GM18499 (cell line): Measurements from ENCODE around the gene GPR176.

ENCODE experiments used
- ATAC-seq: cut with Tn5 transposase; IDR thresholded peaks from one replicate; pipeline ENCODE4 v1.9.1; 2021; ENCODE audit warnings: moderate number of reproducible peaks; ENCODE audit not compliant: insufficient read depth, unreplicated experiment

The GPR176 gene, protein sequence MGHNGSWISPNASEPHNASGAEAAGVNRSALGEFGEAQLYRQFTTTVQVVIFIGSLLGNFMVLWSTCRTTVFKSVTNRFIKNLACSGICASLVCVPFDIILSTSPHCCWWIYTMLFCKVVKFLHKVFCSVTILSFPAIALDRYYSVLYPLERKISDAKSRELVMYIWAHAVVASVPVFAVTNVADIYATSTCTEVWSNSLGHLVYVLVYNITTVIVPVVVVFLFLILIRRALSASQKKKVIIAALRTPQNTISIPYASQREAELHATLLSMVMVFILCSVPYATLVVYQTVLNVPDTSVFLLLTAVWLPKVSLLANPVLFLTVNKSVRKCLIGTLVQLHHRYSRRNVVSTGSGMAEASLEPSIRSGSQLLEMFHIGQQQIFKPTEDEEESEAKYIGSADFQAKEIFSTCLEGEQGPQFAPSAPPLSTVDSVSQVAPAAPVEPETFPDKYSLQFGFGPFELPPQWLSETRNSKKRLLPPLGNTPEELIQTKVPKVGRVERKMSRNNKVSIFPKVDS

DNA sequence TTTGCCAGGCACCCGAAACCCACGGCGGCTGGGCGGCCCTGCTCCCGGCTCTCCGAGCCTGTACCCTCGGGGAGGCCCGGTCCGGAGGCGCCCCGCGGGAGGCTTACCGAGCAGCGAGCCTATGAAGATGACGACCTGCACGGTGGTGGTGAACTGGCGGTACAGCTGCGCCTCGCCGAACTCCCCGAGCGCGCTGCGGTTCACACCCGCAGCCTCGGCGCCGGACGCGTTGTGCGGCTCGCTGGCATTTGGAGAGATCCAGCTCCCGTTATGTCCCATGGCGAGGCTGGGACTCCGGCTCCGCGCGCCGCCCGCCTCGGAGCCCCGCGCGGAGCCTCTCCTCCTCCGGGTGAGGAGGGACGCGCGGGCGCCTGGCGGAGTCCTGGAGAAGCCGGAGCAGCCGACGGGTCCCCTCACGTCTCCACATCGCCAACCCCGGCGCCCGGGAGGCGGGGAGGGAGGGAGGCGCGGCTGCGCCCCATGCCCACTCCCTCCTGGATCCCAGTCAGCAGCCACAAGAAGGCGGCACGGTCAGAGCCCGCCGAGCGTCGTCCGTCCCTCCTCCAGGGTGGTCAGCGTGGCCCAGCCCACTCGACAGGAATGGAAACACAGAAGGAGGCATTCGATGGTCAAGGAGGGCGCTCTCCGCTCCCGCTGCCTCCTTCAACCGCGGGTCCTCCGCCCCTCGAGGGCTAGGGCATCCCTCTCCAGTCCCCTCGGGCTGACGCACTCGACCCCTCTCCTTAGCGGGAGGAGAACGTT is at the start of gene GPR176:
GPR176 (minus strand) TSS at position 519 of the 762 bp plus-strand sequence; CDS start at position 279, 240 bp downstream.
- ATAC-seq = no peak

DNA sequence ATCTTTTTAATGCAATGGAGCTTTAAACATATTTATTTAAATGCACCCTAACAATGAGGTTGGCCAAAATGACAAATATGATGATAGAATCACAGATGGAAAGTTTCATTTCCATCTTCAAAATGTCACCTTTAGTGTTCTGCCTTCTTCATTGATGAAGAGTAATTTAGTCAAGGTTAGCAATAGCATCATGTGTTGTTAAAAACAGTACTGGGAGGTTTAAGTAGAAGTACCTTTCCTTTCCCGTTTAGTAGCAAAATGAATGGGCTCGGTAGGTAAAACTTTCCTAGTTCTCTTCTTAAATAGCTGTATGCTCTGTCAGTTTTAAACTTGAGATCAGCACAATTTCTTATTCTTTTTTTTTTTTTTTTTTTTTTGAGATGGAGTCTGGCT is 48.9 kb upstream of the GPR176 start:
- ATAC-seq = no peak

DNA sequence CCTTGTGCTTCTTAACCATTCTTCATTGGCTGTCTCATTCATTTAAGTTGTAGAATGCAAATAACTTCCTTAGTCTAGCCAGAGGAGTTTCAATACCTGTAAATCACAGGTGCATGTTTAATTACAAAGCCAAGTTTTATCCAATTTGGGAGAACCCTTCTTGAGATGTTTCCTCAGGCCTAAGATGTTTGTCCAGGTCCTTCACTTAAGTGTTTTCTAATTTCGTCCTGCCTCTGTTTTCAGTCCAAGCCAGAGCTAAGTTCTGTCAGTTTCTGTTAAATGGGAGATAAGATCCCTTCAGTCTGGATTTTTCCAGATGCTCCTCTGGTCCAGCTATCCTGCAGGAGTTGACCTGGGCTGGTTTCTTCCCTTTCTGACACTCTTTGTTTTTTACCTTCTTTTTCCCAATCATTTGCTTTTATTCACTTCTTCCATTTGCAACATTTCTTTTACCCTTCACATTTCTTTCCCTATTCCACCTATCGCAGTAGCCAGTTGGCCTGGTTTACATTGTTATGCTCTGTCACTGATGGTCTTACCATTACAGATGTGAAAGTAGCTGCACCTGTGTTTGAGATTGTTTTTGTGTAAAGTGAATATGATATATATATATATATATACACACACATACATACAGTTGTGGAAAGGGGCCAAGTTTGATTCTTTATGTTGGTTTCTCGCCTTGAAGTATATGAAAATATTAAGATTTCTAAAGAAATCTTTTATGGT is 48.4 kb upstream of the GPR176 start:
- ATAC-seq = no peak

DNA sequence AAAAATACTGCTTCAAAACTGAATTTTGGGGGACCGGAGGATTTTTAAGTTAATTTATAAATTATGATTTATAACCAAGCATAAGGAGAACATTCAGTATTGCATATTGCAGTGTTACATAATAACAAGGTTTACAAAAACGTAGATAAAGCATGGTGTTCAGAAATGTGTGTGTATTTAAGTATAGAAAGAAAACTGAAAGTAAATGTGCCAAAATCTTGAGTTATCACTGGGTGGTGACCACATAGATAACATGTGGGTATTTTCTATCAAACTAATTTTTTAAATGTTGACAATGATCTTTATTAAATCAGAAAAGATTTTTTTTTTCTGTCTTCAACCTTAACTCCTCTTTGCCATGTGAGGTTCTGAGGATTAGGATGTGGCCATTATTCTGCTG is 46.5 kb upstream of the GPR176 start:
- ATAC-seq = no peak

DNA sequence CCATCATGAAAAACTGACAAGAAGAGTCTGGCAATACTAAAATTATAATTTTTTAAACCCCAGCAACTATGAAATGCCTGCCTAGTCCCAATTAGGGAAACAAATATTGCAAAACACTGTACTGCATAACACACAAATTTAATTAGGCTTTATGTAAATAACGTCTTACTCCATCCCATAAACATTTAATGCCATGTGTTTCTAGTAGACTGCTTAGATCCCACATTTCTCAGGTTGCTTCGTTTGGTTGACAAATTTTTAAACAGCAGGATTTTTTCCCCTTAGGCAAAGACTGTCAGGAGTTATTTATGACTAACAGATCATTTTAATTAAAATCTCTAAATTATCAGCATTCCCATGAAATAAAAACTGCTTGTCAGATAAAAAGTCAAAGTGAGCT is 43.7 kb upstream of the GPR176 start:
- ATAC-seq = no peak

DNA sequence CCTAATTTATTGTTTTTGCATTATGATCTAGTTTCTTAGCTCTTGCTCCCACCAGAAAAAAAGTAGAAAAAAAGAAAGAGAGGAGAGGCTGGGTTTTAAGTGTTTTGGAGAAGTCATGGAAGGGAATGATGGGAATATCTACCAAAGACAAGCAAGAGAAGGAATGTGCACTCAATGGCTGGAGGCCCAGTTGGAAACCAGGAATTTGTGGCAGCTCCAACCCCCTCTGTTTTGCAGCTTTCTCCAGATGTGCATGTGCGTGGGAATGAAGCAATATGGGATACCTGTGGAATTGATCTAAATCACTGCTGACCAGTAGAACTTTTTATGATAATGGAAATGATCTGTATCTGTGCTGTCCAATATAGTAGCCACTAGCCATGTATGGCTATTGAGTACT is 41.0 kb upstream of the GPR176 start:
- ATAC-seq = no peak

DNA sequence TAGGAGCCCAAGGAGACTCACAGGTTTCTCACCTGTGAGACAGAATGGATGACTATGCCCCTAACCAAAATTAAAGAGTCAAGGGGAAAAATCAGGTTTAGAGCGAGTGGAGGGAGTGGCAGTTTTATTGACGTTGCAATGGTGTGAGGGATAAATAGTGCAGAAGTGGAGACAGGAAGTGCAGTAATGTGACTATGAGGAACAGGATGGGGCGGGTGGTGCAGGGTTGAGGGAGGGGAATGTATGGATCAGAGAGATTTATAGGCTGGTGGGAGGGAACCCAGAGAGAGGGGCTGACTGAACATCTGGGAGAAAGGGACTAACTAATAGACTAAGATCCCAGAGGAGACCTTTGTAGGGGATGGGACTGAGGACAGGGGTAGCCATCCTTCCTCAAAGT is 40.3 kb upstream of the GPR176 start:
- no peak for ATAC-seq

DNA sequence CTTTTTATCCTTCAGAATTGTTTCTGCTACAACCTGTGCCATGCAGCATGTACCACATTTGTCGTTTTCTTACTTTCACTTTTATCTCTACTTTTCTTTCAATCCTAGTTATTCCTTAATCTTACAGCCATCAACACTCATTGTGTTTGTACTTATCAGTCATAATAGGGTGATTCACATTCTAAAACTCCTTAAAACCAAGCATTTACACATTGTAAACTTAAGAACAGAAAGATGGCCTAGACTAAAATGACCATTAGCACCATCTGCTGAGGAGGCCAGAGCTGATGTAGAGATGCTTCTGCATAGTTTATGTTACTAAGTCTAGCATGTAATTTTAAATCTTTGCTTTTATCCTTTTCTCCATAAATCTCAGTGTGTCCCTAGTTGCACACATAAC is 39.3 kb upstream of the GPR176 start:
- no peak for ATAC-seq

DNA sequence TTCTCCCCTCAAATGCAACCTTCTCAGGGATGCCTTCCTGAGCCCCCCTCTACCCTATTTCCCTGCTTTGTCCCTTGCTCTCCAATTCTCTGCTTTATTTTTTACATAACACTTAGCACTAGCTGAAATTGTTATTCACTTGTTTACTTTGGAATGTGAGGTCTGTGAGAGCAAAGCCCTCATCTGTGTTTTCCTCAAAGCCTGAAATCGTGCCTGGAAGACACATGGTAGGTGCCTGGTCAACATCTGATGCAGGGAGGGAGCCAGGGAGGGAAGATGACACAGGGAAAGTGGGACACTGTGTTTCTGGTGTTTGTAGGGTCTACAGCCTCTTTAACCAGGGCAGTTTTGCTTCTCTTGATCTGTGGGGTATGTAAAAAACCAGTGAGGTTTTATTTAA is 37.4 kb upstream of the GPR176 start:
- ATAC-seq = no peak

DNA sequence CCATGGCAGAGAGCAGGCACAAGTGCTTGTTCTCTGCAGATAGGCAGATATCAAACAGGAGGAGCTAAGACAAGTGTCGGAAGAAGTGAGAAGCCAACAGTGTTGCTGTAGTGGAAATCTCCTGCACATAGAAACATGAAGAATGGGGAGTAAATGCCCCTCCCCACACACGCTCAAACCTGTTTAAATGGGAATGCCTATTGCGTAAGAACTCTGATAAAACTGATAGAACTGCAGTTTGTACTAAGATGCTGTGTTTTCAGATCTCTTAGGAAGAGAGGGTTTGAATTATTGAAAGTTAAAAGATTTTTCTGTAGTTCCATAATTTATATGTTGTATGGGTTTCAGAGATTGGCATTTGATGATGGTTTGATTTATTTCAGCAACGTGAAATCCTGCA is 33.5 kb upstream of the GPR176 start:
- ATAC-seq = no peak

DNA sequence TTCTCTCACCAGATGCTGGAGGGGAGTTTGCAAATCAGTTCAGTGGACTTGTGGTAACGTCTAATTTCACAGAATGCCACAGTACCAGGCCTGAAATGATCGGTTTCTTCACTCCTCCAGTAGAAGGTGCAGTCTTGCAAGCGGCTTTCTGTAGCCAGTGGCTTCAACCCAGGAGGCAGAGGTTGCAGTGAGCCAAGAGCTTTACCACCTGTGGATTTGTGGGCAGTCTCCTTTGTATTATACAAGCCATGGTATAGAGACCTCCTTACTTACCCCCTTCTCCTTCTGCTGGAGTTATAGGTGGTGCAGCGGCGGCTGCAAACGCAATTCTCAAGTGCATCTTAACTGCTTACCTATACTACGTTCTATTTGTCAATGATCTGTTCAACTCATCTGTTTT is 31.5 kb upstream of the GPR176 start:
- ATAC-seq = no peak

DNA sequence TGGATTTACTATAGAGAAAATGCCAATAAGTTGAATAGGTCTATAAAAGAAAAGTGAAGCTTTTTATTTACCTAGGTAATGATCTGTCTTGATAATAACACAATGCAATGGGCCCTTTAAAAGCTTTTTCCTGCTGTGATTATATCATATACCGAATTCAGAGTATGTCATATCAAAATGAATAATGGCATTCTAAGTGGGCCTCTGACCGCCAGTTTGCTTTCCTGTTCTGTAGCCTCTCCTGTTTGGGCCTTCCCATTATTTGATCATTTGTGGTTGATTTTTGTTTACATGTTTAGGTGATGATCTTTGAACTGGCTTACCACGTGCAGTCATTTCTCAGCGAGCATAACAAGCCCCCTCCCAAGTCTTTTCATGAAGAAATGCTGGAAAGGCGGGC is 28.8 kb upstream of the GPR176 start:
- no peak for ATAC-seq

DNA sequence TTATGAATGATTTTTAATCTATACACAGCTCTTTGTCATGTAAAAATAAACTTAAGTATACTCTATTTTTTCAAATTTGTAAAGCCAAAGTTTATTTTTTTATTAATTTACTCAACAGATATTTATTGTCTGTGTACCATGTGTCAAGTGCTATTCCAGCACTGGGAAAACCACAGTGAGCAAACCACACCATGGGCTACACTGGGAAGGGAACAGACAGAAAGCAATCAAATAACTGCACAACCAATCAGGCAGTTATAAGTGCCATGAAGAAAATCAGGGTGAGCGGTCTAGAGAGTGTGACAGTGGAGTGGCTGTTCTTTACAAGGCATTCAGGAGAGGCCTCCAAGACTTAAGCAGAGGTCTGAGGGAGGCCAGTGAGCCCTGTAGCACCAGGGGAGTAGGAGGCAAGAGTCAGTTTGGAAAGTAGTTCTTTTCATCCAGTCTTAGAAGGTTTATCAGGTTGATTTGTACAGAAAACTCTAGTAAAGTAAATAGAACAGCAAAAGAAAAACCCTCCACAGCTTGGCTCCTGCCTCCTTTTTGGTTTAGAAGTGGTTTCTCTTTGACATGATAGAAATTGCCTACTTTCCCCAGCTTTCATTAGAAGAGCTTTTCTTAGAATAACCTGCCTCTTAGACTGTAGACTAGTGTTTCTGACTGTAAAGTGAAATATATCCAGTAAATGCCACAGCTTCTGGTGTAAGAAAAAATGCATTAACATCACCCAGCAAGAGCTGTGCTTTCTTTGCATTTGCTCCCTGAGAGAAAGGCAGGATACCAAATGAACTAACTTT is 27.5 kb upstream of the GPR176 start:
- no peak for ATAC-seq

DNA sequence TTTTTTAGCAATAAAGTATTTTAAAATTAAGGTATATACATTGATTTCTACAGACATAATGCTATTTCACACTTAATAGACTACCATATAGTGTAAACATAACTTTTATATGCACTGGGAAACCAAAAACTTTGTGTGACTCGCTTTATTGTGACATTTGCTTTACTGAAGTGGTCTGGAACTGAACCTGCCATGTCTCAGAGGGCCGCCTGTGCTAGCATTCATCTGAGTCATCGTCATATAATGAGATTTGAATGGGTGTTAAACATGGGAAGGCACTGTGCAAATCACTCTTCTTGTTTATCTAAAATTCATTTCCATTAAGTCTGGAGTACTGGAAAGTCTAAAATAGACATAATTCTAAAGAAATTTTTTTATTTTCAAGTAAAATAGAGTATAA is 26.8 kb upstream of the GPR176 start:
- no peak for ATAC-seq

DNA sequence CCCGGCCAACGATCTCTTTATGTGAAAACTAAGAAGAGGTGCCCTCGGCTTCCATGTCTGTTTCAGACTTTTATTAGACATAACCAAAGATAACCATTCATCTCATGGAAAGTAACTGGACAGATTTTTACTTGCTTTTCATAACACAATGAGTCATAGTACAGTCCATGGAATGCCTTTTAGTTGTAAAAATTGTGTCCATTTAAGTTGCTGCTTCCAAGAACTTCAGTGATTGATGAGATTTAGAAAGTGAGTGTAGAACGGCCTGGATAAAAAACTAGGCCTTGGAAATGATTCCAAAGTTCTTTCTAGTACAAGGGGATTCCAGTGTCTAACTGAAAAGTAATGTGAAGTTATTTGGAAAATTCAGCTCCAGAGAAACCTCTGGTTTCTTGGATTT is 24.7 kb upstream of the GPR176 start:
- no peak for ATAC-seq

DNA sequence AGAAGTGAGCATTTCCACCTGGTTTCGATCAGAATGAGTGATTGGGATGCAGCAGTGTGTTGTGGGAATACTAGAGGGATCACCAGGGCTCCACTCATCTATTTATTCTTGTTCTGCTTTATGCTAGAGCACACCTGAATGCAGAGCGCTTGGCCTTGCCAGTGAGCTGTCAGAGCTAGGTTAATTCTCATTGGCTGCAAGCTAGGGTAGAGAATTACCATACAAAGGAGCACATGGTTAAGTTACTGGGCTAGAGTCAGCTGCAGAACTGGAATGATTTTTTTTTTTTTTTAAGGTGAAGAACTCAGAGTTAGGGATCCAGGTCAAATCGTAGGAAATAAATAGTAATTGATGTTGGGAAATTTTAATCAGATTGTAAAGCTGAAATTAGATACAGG is 22.7 kb upstream of the GPR176 start:
- no peak for ATAC-seq

DNA sequence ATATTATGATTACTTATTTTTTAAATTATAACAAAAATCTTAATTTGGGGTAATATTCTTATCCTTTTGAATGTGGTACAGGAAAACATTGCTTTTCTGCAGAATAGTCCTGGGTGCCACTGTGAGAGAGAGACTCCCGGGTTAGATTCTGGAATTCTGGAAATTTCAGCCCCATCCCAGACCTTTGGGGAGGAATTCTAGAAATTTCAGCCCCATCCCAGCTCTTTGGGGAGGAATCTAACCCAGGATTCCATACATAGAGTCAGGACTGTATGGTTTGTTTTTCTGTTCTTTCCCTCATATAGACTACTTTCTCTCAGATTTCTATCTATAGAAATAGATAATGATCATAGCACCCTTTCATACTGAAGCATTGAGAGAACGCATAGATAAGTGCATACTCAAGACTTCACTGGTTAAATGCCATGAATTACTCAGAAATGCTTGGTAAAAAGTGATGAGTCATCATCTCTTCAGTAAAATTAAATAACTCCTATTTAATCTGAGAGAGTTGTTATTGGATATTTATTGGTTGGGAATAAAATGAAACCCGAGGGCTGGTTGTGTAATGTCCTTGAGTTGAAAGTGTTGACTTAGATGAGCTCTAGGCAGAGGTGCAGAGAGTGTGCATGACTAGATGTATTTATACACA is 22.2 kb upstream of the GPR176 start:
- no peak for ATAC-seq

DNA sequence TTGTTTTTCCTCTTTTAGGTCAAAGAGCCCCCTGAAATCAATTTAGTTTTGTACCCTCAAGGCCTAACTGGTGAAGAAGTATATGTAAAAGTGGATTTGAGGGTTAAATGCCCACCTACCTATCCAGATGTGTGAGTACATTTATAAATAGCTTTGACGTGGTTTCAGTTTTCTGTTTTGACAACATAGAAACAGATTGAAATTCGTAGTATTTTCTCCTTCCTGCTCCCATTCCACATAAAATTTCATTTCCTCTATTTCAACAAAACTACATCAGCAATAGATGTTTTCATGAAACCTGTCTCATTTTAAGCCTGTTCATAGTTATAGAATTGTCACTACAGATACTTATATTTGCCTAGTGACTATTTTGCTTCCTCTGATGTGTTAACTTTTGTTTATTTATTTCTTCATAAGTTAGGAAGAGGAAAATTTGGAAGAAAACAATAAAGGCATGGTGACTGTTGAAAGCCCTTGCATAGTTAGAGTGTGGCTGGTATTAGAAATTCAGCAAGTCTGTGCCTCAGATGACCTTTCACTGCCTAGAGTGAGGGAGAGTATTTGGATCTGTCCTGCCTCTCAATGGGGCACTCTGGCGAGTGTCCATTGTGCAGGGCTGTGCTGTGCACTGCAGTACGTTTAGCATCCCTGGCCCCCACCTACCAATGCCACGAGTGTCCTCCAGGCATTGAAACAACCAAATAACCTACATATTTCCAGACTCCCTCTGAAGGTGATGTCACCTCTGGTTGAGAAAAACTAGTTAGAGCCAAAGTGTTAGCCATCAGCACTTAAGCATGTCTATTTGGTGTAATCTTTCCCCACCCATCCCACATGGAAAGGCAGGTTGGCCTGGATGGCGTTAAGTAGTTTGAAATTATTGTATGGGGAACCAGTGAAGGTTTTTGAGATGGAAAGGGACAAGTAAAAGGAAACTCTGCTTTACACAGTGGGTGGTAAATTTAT is 19.7 kb upstream of the GPR176 start:
- ATAC-seq = no peak

DNA sequence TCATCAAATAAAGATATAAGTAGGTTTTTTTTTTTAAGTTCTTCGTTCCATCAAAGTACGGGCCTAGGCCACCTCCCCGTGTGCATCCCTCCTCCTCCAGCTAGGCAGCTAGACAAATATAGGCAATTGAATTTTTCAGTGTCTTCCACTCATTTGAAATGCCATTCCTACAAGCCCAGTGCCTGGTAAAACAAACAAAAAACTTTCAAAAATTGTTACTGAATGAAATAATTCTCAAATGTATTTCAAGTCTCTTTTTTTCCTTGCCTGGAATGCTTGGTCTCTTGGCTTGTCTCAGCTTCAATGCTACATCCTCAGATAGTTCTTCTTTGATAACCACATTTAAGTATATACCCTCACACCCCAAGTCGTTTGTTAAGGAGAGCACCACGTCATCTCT is 17.6 kb upstream of the GPR176 start:
- no peak for ATAC-seq
